GM19468 (cell line): ENCODE measurements around the gene RAD51D.
A peak's percentile ranks its signal among the peaks of the same experiment; 100 is the strongest.
"Not testable (repeated sequence)": the region's sequence is repeated elsewhere in the genome, so short reads cannot be mapped to it uniquely, and the experiment has no call there.

ENCODE experiments used
- ATAC-seq: cut with Tn5 transposase; IDR thresholded peaks from one replicate; pipeline ENCODE4 v1.9.1; 2021; ENCODE audit warnings: mild to moderate bottlenecking, moderate library complexity, moderate number of reproducible peaks; ENCODE audit not compliant: unreplicated experiment; ENCODE audit errors: extremely low read depth

RAD51D gene

DNA sequence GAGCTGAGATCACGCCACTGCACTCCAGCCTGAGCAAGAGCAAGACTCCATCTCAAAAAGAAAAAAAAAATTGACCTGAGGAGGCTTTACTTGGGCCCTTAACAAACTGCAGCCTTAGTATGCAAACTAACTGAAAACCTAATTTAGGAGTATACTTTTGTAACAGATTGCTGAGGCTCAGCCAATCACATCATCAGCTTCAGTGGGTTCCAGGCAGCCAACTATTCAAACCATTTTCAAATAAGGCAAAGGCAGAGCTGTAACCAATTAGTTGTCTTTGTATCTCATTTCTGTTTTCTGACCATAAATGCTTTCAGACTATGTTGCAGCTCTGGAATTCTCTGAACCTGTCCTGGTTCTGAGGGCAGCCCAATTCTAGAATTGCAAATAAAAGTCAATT lies 23.9 kb downstream of the RAD51D start:
- no peak for ATAC-seq

DNA sequence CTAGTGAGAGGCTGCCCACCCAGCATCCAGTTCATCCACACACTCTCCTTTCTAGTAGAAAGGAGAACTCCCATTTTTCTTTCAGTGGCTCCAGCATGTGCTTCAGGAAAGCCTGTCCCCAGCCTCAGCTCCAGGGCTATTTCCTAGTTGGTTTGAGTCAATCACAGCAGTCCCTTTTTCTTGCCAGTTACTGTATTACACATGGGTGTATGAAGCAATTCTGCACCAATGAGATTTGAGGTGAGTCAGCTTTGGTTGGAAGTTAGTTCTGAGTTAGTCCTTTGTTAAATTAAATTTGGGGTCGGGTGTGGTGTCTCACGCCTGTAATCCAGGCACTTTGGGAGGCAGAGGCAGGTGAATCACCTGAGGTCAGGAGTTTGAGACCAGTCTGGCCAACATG lies 24.8 kb downstream of the RAD51D start:
- ATAC-seq, result no peak

DNA sequence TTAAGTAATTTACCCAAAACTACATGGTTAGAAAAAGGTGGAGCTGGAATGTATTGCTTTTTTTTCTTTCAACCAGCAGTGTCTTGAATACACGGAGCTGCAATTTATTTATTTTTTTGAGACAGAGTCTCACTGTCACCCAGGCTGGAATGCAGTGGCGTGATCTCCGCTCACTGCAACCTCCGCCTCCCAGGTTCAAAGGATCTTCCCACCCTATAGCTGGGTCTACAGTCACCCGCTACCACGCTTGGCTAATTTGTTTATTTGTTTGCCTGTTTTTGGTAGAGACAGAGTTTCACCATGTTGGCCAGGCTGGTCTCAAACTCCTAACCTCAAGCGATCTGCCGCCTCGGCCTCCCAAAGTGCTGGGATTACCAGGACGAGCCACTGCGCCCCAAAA lies 29.0 kb downstream of the RAD51D start:
- not testable (repeated sequence) for ATAC-seq

DNA sequence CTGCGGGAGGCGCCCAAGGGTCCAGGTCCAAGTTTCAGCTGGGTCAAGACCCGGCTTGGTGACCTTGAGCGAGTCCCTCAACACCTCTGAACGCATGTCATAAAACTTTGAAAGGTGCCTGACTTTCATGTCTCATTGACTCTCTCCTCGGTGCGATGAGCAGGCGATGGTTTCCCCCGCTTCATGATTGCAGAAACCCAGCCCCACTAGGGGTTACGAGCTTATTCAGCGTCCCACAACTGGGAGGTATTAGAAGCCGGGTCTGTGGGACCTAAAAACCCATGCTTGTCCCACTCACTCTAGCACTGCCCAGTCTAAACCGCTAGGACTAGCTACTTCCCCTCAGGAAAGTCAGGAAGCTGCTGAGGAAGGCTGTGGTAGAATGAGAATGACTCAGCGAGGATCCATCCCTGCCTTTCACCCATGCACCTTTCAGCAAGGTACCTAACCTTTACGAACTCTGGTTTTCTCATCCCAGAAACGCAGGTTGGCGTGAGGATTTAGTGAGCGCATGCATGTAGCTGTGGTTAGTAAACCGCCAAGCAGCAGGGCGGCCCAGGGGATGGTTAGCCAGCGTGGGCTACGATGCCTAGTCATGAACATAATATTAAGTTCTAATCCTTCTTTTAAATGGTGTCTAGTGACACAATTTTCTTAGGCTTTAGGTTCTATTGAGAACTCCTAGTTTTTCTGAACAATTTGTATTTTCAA lies 29.9 kb downstream of the RAD51D start:
- ATAC-seq, result no peak

DNA sequence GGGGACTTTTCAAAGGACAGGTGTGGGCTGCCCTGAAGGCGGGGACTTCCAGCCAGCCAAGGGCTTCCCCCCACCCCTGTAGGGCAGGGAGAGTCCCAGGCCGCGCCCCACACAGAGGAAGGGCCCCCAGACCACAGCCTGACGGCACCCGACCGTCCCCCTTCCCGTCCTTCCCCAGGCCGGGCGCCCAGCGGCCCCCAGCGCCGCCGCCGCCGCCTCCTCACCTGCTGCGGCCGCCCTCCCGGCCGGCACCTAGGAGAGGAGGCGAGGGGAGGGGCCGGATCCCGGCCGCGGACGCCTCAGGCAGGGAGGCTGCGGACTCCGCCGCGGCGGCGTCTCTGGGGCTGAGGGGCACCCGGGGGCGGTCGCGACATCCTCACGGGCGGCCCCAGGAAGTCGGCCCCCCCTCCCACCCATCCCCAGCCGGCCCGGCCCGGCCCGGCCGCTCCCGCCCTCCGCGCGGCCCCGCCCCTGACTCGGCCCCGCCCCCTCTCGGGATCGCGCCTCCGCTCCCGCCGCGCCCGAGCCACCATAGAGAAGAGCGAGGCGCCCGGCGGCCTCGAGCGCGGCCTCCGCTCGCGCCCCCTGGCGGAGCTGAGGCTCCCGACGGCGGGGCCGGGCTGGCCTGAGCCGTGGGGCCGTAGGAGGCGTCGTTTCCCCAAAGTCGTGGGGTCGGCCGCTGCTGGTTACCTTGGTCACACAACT lies 30.6 kb downstream of the RAD51D start:
- ATAC-seq, result peak; percentile 68

DNA sequence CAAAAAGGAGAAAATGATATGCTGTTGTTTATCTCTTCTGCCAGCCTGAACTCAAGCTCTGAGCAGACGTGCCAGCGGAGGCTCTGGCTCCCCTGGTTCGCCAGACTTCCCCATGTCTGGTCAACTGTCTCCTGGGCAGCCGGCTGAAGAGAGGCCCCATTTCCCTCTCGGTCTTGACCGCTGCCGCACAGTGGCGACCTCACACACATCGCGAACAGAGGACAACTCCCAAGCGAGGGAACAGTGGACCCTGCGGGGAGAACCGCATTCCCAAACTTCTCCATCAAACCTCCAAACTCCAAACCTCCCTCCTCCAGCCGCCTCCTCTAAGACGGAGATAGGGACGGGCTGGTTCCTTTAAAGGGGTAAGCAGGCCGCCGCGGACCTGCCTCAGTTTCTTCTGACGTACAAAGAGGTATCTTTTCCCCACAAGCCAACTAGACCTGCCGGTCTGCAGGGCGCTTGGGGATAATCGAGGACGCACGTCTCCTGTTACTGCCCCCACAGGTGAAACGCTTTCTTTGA lies 31.2 kb downstream of the RAD51D start:
- no peak for ATAC-seq

DNA sequence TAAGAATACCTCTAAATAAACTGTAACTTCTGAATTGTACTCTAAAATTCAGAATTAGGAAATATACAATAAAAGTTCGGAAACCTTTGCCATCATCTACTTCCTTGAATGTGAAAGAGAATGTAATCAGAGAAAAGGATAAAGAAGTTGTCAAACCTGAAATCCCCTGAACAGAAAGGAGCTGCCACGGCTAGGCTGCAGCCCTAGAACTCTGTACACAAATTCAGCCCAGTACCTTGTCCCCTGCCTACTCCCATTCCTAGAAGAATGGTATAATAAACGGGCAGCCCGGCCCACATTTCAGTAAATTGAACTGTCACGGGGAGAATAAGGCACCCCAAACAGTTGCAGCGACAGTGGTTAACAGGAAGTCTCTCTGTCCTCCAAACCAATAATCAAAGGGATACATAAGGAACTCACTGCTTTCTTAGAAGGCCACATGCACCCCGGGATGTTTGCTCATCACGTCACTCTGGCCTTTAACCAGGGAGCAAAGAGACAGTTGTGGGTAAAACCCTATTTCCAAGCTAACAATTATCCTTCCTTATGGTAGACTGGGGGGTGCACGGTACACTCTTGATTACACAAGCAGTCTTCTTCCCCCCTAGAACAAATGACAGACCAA lies 31.8 kb downstream of the RAD51D start:
- ATAC-seq, result no peak

DNA sequence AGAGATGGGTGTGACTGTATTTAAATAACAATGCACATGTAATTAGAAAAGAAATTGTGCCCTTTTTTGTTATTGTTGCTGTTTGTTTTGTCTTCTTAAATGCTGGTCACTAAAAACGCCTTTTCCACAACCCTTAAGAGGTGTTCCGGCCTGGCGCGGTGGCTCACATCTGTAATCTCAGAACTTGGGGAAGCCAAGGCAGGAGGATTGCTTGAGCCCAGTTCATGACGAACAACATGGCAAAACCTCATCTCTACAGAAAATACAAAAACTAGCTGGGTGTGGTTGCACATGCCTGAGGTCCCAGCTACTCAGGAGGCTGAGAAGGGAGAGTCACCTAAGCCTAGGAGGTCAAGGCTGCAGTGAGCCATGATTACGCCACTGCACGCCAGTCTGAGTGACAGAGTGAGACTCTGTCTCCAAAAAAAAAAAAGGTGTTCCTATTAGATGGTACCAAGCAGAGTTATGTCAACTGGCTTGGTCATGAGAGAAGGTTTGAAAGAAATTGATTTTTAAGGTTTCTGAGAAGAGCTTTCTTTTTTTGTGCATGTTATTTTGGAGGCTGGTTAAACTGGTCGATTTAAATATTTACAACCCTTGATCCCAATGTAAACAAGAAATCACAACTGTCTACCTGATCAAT lies 32.6 kb downstream of the RAD51D start:
- ATAC-seq, result no peak

DNA sequence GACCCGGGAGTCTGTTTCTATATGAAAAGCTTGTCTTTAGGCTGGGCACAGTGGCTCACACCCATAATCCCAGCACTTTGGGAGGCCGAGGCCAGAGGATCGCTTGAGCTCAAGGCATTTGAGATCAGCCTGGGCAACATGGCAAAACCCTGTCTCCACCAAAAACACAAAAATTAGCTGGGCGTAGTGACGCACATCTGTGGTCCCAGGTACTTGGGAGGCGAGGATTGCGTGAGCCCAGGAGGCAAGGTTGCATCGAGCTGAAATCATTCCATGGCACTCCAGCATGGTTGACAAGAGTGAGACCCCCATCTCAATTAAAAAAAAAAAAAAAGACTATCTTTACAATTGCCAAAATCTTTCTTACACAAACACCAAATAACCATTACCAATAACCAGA lies 33.5 kb downstream of the RAD51D start:
- no peak for ATAC-seq

DNA sequence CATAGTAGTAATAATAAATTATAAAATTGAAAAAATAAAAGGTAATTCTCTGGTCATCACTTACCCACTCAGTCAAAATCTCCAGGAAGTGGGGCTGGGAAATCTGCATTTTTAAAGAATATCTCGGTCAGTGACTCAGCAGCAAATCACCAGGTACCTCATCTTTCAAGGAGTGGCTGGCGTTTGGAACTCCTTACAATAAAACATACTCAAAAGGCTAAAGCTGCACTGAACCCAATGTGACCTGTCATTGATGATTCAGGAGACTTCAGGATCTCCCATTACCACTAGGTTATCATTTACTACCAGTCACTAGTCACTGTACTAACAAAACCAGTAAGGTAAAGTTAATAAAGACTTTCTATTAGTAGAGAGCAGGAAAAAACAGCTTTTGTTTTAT lies 34.7 kb downstream of the RAD51D start:
- ATAC-seq, result no peak

DNA sequence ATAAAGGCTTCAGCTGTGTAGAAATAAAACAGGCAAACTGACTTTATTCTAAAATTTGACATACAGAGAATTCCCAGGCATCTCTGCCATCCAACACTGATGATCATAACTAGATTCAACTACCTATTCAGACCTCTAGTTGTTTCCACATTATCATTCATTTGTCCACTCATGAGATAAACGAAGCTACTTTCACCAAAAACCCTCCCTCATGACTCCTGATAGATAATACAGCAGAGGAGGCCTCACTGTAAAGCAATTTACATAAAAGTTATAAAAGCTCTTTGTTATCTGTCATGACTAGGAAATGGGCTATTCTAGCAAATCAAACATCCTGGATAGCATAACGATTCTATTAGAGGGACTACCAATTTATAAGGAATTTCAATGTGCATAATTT lies 36.6 kb downstream of the RAD51D start:
- ATAC-seq, result no peak

DNA sequence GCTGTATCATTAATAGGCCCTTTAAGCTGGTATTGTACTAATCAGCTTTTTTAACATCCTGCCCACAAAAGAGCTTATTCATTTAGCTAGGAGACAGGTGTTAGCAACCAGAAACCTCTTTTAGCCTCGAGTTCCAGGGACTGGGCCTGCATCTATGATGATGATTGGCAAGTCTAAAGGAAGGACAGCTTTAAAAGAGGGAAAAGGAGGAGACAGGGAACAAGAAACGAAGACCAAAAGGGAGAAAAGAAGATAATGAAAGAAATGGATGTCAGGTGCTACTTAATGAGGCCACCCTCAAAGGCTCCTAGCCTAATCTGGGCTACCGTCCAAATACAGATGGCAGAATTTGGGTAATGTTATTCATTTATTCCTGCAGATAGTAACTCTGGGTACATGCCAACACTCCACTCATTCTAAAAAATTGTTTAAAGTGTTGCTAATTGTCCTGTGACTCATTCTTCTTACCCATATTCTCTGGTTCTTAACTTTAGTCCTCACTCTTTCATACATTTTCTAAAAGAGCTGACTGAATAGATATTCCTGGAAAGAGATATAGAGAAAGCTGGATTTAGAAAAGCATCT lies 37.5 kb downstream of the RAD51D start:
- no peak for ATAC-seq

DNA sequence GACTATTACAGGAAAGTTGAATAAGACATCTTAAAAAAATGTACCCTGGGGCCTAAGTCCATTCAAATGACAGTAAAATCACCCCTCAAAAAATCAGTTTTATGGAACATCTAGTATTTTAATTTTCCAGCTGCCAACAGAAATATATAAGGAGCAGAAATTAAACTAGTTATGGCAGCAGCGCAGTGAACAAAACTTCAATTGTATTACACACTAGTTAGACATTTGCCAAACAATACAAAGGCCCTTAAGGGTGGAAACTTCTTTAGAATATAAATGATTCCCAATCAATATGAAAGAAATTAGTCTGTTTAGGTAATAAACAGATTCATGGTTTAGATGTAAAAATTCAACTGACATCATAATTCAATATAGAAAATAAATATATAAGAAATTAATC lies 38.0 kb downstream of the RAD51D start:
- no peak for ATAC-seq

DNA sequence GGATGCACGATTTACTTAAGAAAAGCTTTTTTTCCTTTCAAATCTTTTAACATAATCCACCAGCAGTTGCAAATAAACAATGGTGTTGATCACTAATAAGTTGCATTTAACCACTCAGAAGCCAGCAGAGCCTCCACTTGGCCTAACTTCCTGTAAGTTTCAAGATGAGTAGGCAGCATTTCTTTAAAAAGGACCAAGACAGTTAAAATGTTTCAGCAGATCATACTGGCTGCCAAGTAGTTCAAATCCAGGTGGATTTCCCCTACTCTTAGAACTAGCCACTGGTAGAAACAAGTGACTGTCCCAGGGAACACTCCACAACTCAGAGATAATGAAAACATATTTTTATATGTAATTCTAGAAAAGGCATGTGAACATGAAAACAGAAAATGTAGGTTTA lies 39.1 kb downstream of the RAD51D start:
- no peak for ATAC-seq

DNA sequence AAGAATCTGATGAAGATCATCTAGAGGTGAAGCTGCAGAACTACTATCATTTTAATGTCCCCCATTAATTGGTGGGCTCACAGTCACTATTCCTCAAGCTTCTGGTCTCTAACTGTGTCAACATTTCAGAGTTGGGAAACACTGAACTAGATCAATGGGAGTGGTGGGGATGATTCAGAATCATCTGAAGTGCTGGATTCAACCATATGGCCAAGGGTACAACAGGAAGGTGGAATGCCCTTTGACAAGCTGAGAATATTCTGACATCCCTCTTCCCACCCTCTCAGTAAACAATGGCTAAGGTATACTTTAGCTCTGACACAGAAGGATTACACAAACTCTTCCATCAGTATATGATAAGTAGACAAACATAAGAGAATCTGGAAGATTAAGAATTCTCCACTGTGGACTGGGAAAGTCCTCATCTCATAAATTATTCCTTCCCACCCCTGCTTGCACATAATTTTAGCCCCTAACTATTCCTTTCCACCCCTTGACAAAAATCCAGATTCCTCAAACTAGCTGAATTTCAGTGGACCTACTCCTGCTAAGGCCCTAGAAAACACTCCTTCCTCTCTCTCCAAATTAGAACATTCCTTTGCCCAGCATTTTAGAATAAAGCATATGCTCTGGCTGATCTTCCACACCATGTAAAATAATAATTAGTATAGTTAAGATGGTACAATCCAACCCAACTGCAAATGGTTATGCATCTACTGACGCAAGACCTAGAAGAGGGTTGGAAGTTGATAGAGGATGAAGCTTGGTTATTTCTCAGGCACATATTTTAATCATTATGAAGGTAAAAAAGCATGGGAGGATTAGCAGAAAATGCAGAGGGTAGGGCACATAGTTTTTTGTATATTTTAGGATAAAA lies 39.9 kb downstream of the RAD51D start:
- ATAC-seq, result no peak

DNA sequence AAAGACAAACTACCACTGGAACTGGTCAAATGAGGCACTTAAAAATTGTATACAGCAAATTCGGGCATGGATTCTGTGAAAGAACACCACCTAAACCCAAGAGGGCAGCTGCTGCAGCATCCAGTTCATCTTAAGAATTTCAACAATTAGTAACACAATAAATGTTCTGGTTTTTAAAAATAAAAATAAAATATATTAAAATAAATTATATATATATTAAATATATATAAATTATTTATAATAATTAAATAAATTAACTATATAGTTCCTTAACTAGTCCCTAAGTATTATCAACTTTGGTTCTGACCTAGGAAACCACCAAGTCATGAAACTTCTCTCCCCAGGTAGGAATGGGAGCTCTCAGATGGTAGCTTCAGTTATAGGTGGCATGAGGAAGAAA lies 42.8 kb downstream of the RAD51D start:
- ATAC-seq, result no peak

DNA sequence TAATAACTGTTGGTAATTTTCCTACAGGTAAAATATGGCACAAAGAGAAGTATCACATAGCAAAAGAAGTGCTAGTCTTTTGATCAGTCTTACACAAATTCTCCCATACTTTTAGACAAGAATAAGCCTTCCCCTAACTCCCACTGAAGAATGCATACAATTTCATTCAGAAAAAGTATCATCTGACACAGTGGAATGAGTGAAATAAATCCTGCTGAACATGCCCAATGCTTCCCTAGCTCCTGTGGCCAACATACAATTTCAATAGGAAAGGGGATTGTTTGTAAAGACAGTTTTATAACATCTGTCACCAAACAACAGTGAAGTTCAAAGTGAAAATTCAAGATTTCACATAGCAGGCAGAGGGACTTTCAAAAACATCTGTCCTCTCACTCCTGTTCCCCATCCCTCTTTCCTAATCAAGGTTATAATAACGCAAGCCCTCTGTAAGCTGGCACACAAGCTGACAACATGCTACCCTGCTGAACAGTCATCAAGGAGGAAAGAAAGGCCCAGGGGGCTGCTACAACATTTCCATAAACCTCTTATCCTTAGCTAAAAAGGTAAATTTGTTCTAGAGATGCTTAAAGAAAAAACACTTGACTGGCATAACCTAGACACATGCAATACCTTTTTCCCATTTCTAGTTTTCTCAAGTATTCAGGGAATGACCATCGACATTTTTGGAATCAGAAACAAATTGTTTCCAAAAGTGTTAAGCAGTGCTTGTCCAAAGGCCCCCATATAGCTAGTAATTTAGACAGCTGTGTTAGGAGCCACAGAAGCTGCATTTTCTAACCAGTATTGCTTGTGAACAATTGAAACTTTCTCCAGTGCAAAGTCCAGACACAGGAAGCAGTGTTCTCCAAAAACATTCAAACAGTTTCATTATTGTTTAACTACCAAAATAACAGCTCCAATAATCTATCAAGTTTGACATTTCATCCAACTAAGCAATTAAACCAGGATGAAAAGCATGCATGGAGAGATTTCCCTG lies 44.7 kb downstream of the RAD51D start:
- no peak for ATAC-seq

DNA sequence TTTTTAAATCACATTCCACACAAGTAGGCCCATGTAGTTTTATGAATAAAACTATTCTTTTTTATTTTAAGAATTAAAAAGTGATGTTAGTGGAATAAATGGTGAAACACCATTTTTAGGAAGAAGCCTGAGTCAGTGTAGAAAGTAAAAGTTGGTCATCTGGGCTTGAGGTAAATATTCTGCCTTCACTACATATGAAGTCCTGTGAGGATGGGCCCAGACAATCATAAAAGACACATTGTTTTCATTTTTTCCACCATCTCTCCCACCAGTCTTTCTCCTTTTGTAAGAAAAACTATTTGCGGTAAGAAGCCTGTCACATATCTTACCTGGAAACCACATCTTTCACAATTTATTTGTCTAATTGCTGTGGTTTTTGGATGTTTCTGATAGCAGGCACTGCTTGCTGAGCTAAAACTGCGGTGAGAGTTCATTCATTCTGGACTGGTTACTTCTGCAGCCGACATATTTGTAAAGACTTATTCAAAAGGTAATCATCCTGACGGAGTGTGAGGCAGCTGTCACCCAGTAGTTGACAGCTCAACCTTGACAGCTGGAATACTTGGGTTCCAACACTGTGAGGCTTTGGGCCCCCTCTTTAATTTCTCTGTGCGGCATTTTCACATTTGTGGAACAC lies 45.6 kb downstream of the RAD51D start:
- no peak for ATAC-seq
